ENCODE results near the gene ALCAM. TPM values are rescaled to one million over a fixed set of nuclear protein-coding genes. Genes with fewer than 3 reads are reported as not detected.

The ALCAM gene
- total RNA-seq, 1 experiment from 2014 or later = 36.8 TPM

DNA sequence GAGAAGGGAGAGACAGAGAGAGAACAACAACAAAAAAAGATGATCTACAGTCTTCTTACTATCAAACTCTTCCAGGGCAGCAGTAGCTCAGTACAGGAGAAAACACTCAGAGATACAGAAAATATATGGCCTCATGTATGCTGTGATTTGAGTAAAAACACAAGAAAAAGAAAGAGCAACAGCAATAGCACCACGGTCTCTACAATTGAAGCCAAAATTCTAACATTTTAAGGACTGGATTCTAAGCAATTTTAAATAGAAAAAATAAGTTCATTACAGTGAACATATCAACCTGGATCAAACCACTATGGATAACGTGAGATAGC, 43.5 kb upstream of the ALCAM start:
- H3K9me3 ChIP-seq (ENCODE audit: low read depth, low read length, poor library complexity, severe bottlenecking) = no peaks in the 10 kb centered on the region
- intact Hi-C loops (cut with micrococcal nuclease; ENCODE audit: unreplicated experiment) = no loop called here
- H3K4me3 ChIP-seq (ENCODE audit: low read depth, low read length, poor library complexity, severe bottlenecking) = no peak overlapping the region
- no peaks in the 10 kb centered on the region for H3K4me1 ChIP-seq (ENCODE audit: insufficient read depth, low read length, poor library complexity, severe bottlenecking)
- no TSS peak for BruUV-seq (replicated peaks)
- TF ChIP-seq EZH2 (IDR thresholded peaks at IDR 0.05; ENCODE audit: borderline replicate concordance, low read depth, low read length, poor library complexity, severe bottlenecking) (no peak), CTCF (conservative IDR thresholded peaks at IDR 0.05; ENCODE audit: low read depth, low read length) (no peak)
- ChIA-PET CTCF (no interaction called here), POLR2A (ENCODE audit: low non-redundant PET) (no interaction called here)
- no peaks in the 10 kb centered on the region for H3K36me3 ChIP-seq (ENCODE audit: insufficient read depth, low read length, poor library complexity, severe bottlenecking)
- H3K27ac ChIP-seq (ENCODE audit: low read depth, low read length, poor library complexity, severe bottlenecking) = no peak overlapping the region
- no peak for DNase-seq (ENCODE audit: low spot score)
- H3K27me3 ChIP-seq (replicated peaks; ENCODE audit: insufficient read depth, low read depth, low read length, poor library complexity) = no peaks in the 10 kb centered on the region

- intact Hi-C loops (cut with micrococcal nuclease; ENCODE audit: unreplicated experiment) = no loop called here
- no peaks in the 10 kb centered on the region for H3K9me3 ChIP-seq (ENCODE audit: low read depth, low read length, poor library complexity, severe bottlenecking)
- H3K27ac ChIP-seq (ENCODE audit: low read depth, low read length, poor library complexity, severe bottlenecking) = no peak overlapping the region
- no peak for DNase-seq (ENCODE audit: low spot score)
- CTCF ChIA-PET = no interaction called here
- POLR2A ChIA-PET (ENCODE audit: low non-redundant PET) = no interaction called here
- no TSS peak for BruUV-seq (replicated peaks)
- H3K27me3 ChIP-seq (replicated peaks; ENCODE audit: insufficient read depth, low read depth, low read length, poor library complexity) = no peaks in the 10 kb centered on the region
- no peak overlapping the region for H3K4me3 ChIP-seq (ENCODE audit: low read depth, low read length, poor library complexity, severe bottlenecking)
- no peak for TF ChIP-seq CTCF (conservative IDR thresholded peaks at IDR 0.05; ENCODE audit: low read depth, low read length)
- no peak for TF ChIP-seq EZH2 (IDR thresholded peaks at IDR 0.05; ENCODE audit: borderline replicate concordance, low read depth, low read length, poor library complexity, severe bottlenecking)
- H3K4me1 ChIP-seq (ENCODE audit: insufficient read depth, low read length, poor library complexity, severe bottlenecking) = no peaks in the 10 kb centered on the region
- H3K36me3 ChIP-seq (ENCODE audit: insufficient read depth, low read length, poor library complexity, severe bottlenecking) = no peaks in the 10 kb centered on the region
Measured at GRCh38 chr3:105324951-105325350, 41.8 kb upstream of the ALCAM start.

DNA sequence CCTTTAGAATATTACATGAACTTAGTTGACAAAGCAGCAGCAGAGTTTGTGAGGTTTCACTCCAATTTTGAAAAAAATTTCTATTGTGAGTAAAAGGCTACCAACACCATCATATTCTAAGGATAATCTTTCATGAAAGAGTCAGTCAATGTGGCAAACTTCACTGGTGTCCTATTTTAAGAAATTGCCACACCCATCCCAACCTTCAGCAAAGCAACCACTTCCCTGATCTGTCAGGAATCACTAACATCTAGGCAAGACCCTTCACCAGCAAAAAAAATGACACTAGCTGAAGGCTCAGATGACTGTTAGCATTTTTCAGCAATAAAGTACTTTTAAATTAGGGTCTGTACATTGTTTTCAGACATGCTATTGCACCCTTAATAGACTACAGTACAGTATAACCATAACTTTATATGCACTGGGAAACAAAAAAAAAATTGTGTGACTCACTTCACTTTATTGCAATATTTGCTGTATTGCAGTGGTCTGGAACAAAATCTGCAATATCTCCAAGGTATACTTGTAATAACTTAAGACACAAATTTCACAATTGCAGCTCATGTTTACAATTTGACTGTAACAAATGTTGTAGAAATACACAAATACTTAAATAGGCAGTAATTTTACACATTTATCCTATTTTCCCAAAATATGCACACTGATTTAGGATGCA, 38.9 kb upstream of the ALCAM start:
- no peak for DNase-seq (ENCODE audit: low spot score)
- Histone ChIP-seq H3K9me3 (ENCODE audit: low read depth, low read length, poor library complexity, severe bottlenecking) (peaks cover under 1% of the 10 kb centered on the region), H3K4me1 (ENCODE audit: insufficient read depth, low read length, poor library complexity, severe bottlenecking) (no peaks in the 10 kb centered on the region), H3K36me3 (ENCODE audit: insufficient read depth, low read length, poor library complexity, severe bottlenecking) (no peaks in the 10 kb centered on the region), H3K27ac (ENCODE audit: low read depth, low read length, poor library complexity, severe bottlenecking) (no peak overlapping the region), H3K4me3 (ENCODE audit: low read depth, low read length, poor library complexity, severe bottlenecking) (no peak overlapping the region), H3K27me3 (replicated peaks; ENCODE audit: insufficient read depth, low read depth, low read length, poor library complexity) (no peaks in the 10 kb centered on the region)
- TF ChIP-seq CTCF (conservative IDR thresholded peaks at IDR 0.05; ENCODE audit: low read depth, low read length) (no peak), EZH2 (IDR thresholded peaks at IDR 0.05; ENCODE audit: borderline replicate concordance, low read depth, low read length, poor library complexity, severe bottlenecking) (no peak)
- no TSS peak for BruUV-seq (replicated peaks)
- intact Hi-C loops (cut with micrococcal nuclease; ENCODE audit: unreplicated experiment) = no loop called here
- ChIA-PET CTCF (no interaction called here), POLR2A (ENCODE audit: low non-redundant PET) (no interaction called here)
